ENCODE data around the gene MS4A15. TPM values are rescaled to one million over a fixed set of nuclear protein-coding genes. Genes with fewer than 3 reads are reported as not detected.

MS4A15 gene
- total RNA-seq, 4 donors from 2014 or later: 0.54 to 1.6 TPM; not detected in 2

GRCh38 chr11:60744114-60744513, 12.6 kb upstream of the MS4A15 start:
- Histone ChIP-seq H3K9me3 (no peaks in the 10 kb centered on the region), H3K36me3 (no peaks in the 10 kb centered on the region), H3K4me3 (no peak overlapping the region), H3K27me3 (no peaks in the 10 kb centered on the region), H3K27ac (no peak overlapping the region), H3K4me1 (no peaks in the 10 kb centered on the region)
- DNase-seq: no peak
- TF ChIP-seq POLR2A (IDR thresholded peaks at IDR 0.05): no peak
- no peak for TF ChIP-seq CTCF (IDR thresholded peaks at IDR 0.05)

GRCh38 chr11:60747359-60747873, 9.3 kb upstream of the MS4A15 start:
- H3K27ac ChIP-seq: no peak overlapping the region
- TF ChIP-seq CTCF (IDR thresholded peaks at IDR 0.05) (no peak), POLR2A (IDR thresholded peaks at IDR 0.05) (no peak)
- DNase-seq: no peak
- no peak overlapping the region for H3K4me3 ChIP-seq
- H3K4me1 ChIP-seq: no peaks in the 10 kb centered on the region
- no peaks in the 10 kb centered on the region for H3K9me3 ChIP-seq
- no peaks in the 10 kb centered on the region for H3K36me3 ChIP-seq
- H3K27me3 ChIP-seq: no peaks in the 10 kb centered on the region

GRCh38 chr11:60748225-60748624, 8.4 kb upstream of the MS4A15 start:
- TF ChIP-seq CTCF (IDR thresholded peaks at IDR 0.05) (no peak), POLR2A (IDR thresholded peaks at IDR 0.05) (no peak)
- no peak for DNase-seq

GRCh38 chr11:60748821-60749220, 7.8 kb upstream of the MS4A15 start:
- no peak overlapping the region for H3K4me3 ChIP-seq
- H3K36me3 ChIP-seq: no peaks in the 10 kb centered on the region
- TF ChIP-seq POLR2A (IDR thresholded peaks at IDR 0.05) (no peak), CTCF (IDR thresholded peaks at IDR 0.05) (no peak)
- DNase-seq: no peak
- H3K27ac ChIP-seq: no peak overlapping the region
- H3K4me1 ChIP-seq: peaks cover 0 to 9% (median 0%) of the 10 kb centered on the region in 4 donors
- H3K27me3 ChIP-seq: no peaks in the 10 kb centered on the region
- no peaks in the 10 kb centered on the region for H3K9me3 ChIP-seq

More at GRCh38 chr11:60748225-60748624, 8.4 kb upstream of the MS4A15 start:
- Histone ChIP-seq H3K4me3 (no peak overlapping the region), H3K36me3 (no peaks in the 10 kb centered on the region), H3K4me1 (peaks cover 0 to 4% (median 0%) of the 10 kb centered on the region in 4 donors), H3K27ac (no peak overlapping the region), H3K27me3 (no peaks in the 10 kb centered on the region), H3K9me3 (no peaks in the 10 kb centered on the region)

GRCh38 chr11:60750911-60751310, 5.8 kb upstream of the MS4A15 start:
- TF ChIP-seq CTCF (IDR thresholded peaks at IDR 0.05) (no peak), POLR2A (IDR thresholded peaks at IDR 0.05) (no peak)
- no peak for DNase-seq
- Histone ChIP-seq H3K4me3 (no peak overlapping the region), H3K36me3 (no peaks in the 10 kb centered on the region), H3K4me1 (peaks cover 0 to 9% (median 0%) of the 10 kb centered on the region in 4 donors), H3K9me3 (no peaks in the 10 kb centered on the region), H3K27me3 (no peaks in the 10 kb centered on the region), H3K27ac (no peak overlapping the region)

- Histone ChIP-seq H3K4me1 (peaks cover 0 to 9% (median 0%) of the 10 kb centered on the region in 4 donors), H3K36me3 (no peaks in the 10 kb centered on the region), H3K27ac (no peak overlapping the region), H3K9me3 (no peaks in the 10 kb centered on the region), H3K27me3 (no peaks in the 10 kb centered on the region), H3K4me3 (no peak overlapping the region)
- no peak for DNase-seq
- TF ChIP-seq CTCF (IDR thresholded peaks at IDR 0.05) (no peak), POLR2A (IDR thresholded peaks at IDR 0.05) (no peak)
These were observed 3.4 kb upstream of the MS4A15 start for GRCh38 chr11:60753309-60753708.
